HepG2 (cell line): ENCODE measurements around the gene CYSLTR2. TPM values are rescaled to one million over a fixed set of nuclear protein-coding genes. Genes with fewer than 3 reads are reported as not detected.

Experiments used
- ATAC-seq: fragments of 200-7000 bp; cut with Tn5 transposase; 3 replicates; pipeline ENCODE4 v1.9.1; 2020; ENCODE audit warnings: mild to moderate bottlenecking, moderate library complexity
- BruUV-seq: library from RNA; stranded (reverse); fragments of 400-500 nt; replicated peaks from 2 replicates; lab custom pipeline; 2021; lab: Mats Ljungman, UMichigan
- CTCF ChIA-PET: fragments of 300-600 bp; formaldehyde crosslinking; extraction: SDS; loops from one replicate; lab custom pipeline; 2021; ENCODE audit warnings: low total read pairs, inconsistent platforms, low intra/inter-chr PET ratio; lab: Yijun Ruan, JAX
- POLR2A ChIA-PET: fragments of 350-600 bp; sonication (Branson Sonifier 250); formaldehyde crosslinking; loops from one replicate; lab custom pipeline; 2020; ENCODE audit warnings: antibody characterized with exemption, inconsistent platforms; lab: Yijun Ruan, JAX
- DNase-seq: peaks from one replicate; pipeline ENCODE4 v3.0.0-alpha.2; 2015; ENCODE audit warnings: low spot score
- FAIRE-seq: peaks from 3 replicates; lab custom pipeline; 2011; peaks lifted over from hg19 to GRCh38; lab: Jason Lieb, UNC
- H2AFZ ChIP-seq: one replicate; pipeline ENCODE4 v1.6.1; 2011; ENCODE audit warnings: low read length, inconsistent platforms
- H3K27ac ChIP-seq: fragments of 300-600 bp; 3 replicates; pipeline ENCODE4 v1.8.0; 2011; ENCODE audit warnings: mixed run types, mild to moderate bottlenecking, mixed read lengths, low read length, inconsistent platforms; ENCODE audit not compliant: insufficient read depth; ENCODE audit errors: extremely low read length
- H3K27me3 ChIP-seq, 2 experiments: fragments of 200-600 bp in 1 of 2; 2 replicates in 1 of 2; 3 replicates in 1 of 2; pipeline versions ENCODE4 v1.6.0 to v1.8.0; 2011; ENCODE audit warnings: low read length in 2 of 2, mild to moderate bottlenecking in 2 of 2, moderate library complexity in 2 of 2, inconsistent platforms in 1 of 2; ENCODE audit not compliant: insufficient read depth in 2 of 2, control insufficient read depth in 1 of 2
- H3K36me3 ChIP-seq, 2 experiments: fragments of 200-600 bp in 1 of 2; replicated peaks in 1 of 2; 2 replicates in 1 of 2; 3 replicates in 1 of 2; pipeline versions ENCODE4 v1.5.1 to v1.8.0; 2011; ENCODE audit warnings: low read length in 2 of 2, inconsistent platforms in 1 of 2; ENCODE audit not compliant: insufficient read depth in 2 of 2, control insufficient read depth in 1 of 2
- H3K4me1 ChIP-seq: 2 replicates; pipeline ENCODE4 v1.5.1; 2012; ENCODE audit warnings: low read length, inconsistent platforms; ENCODE audit not compliant: insufficient read depth
- H3K4me2 ChIP-seq: 2 replicates; pipeline ENCODE4 v1.6.0; 2011; ENCODE audit warnings: low read depth, low read length, inconsistent platforms
- H3K4me3 ChIP-seq, 3 experiments: fragments of 200-600 bp in 1 of 3; sonication (generic), shearing (Covaris generic) in 1 of 3; replicated peaks in 1 of 3; 2 replicates each; pipeline ENCODE4 v1.5.1; 2011 to 2016; ENCODE audit warnings: low read length in 3 of 3, inconsistent platforms in 2 of 3, low read depth in 2 of 3, mild to moderate bottlenecking in 2 of 3, control low read depth in 1 of 3, mixed read lengths in 1 of 3; ENCODE audit not compliant: insufficient read depth in 1 of 3
- H3K79me2 ChIP-seq: one replicate; pipeline ENCODE4 v1.6.1; 2011; ENCODE audit warnings: low read length, inconsistent platforms; ENCODE audit not compliant: insufficient read depth
- H3K9ac ChIP-seq: 2 replicates; pipeline ENCODE4 v1.6.0; 2011; ENCODE audit warnings: mild to moderate bottlenecking, low read depth, low read length, inconsistent platforms; ENCODE audit not compliant: insufficient read depth
- H3K9me3 ChIP-seq: 2 replicates; pipeline ENCODE4 v1.5.1; 2012; ENCODE audit warnings: mild to moderate bottlenecking, low read length
- H4K20me1 ChIP-seq: 2 replicates; pipeline ENCODE4 v1.6.0; 2011; ENCODE audit warnings: inconsistent platforms, mild to moderate bottlenecking, low read length, moderate library complexity; ENCODE audit not compliant: insufficient read depth
- HNF1A ChIP-seq, 2 experiments: sonication (generic) in 1 of 2; formaldehyde crosslinking in 1 of 2; IDR thresholded peaks; 2 replicates each; pipeline versions ENCODE4 v1.4.0 to v1.6.1; 2016 to 2020; ENCODE audit warnings: borderline replicate concordance in 1 of 2, low read depth in 1 of 2, mild to moderate bottlenecking in 1 of 2, missing genetic modification reagents in 1 of 2
- U2AF2 ChIP-seq: fragments of 200-400 bp; formaldehyde crosslinking; IDR thresholded peaks from 2 replicates; pipeline ENCODE4 v1.6.1; 2017; ENCODE audit warnings: low read depth, mild to moderate bottlenecking, low read length
- ZNF264 ChIP-seq: sonication (generic); formaldehyde crosslinking; IDR thresholded peaks from 2 replicates; pipeline ENCODE4 v1.4.0; 2020; ENCODE audit warnings: missing genetic modification reagents
- ZNF83 ChIP-seq: sonication (generic); formaldehyde crosslinking; IDR thresholded peaks from 2 replicates; pipeline ENCODE4 v1.4.0; 2020; ENCODE audit warnings: missing genetic modification reagents, mild to moderate bottlenecking, borderline replicate concordance
- WGBS: methylation state at CpG from one replicate; pipeline ENCODE4 v1.1.6; 2017; ENCODE audit warnings: low lambda C conversion rate; 5-methylcytosine and 5-hydroxymethylcytosine counted together
- in situ Hi-C: cut with HindIII; loops from 2 replicates; pipeline ENCODE4 v1.10.0; 2017; ENCODE audit warnings: low pct_unique_long_range_greater_than_20kb; ENCODE audit not compliant: extremely low pct_ligation_motif_present
- intact Hi-C: fragments of 100-400 bp; cut with micrococcal nuclease; formaldehyde crosslinking; loops from one replicate; pipeline ENCODE4 v1.10.0; 2022; ENCODE audit not compliant: unreplicated experiment
- polyA plus RNA-seq, 8 experiments: library from polyadenylated mRNA; depleted of rRNA in 3 of 8; stranded (reverse) in 7 of 8; unstranded in 1 of 8; fragments of >200 nt; fragmentation: Illumina TruSeq in 4 of 8; extraction: Trizol in 4 of 8; gene quantifications; 2 replicates each; pipeline versions ENCODE4 v1.2.1 to v1.2.3, GENCODE V29; 2011 to 2016; ENCODE audit warnings: low read depth in 4 of 8, missing spikeins in 1 of 8, mixed read lengths in 1 of 8; ENCODE audit not compliant: insufficient read depth in 1 of 8
- total RNA-seq, 5 experiments: library from RNA; depleted of rRNA; stranded (reverse); fragments of >200 nt; fragmentation: Illumina TruSeq; extraction: Trizol; gene quantifications; 2 replicates each; pipeline ENCODE4 v1.2.3, GENCODE V29; 2016; ENCODE audit warnings: low read depth in 1 of 5

Gene CYSLTR2
- total and polyA plus RNA-seq, 2 of the 13 experiments (the other 11 are each of a cell fraction or from before 2014, with no cell fraction given), result not detected

GRCh38 chr13:48727241-48728011 is 73.7 kb downstream of the CYSLTR2 start:
- no peaks in the 10 kb centered on the region for H4K20me1 ChIP-seq
- POLR2A ChIA-PET, result no interaction called here
- intact Hi-C loops, result no loop called here
- WGBS, result 45% methylated on average over 4 of the region's 4 CpGs
- no peak overlapping the region for H3K4me3 ChIP-seq
- no peak overlapping the region for H3K4me2 ChIP-seq
- CTCF ChIA-PET, result no interaction called here
- TF ChIP-seq ZNF264 (CRISPR knock-in tag), result no peak
- no peak for TF ChIP-seq HNF1A (IDR thresholded peaks at IDR 0.05; ENCODE audit: low read depth)
- no peak for TF ChIP-seq HNF1A (CRISPR knock-in tag; IDR thresholded peaks at IDR 0.05; ENCODE audit: borderline replicate concordance)
- TF ChIP-seq ZNF83 (CRISPR knock-in tag), result no peak
- no peak for TF ChIP-seq U2AF2
- H3K27me3 ChIP-seq, result peaks cover 0 to 5% of the 10 kb centered on the region in 2 experiments; a peak in 1 of 5 replicates
- H3K36me3 ChIP-seq, result no peaks in the 10 kb centered on the region
- H3K9me3 ChIP-seq, result no peaks in the 10 kb centered on the region
- no peaks in the 10 kb centered on the region for H3K79me2 ChIP-seq
- no peak for ATAC-seq
- H2AFZ ChIP-seq, result no peak overlapping the region
- no peak overlapping the region for H3K9ac ChIP-seq
- no peak for FAIRE-seq
- BruUV-seq, result no TSS peak
- no peak for DNase-seq
- H3K4me1 ChIP-seq, result no peaks in the 10 kb centered on the region
- no peak overlapping the region for H3K27ac ChIP-seq
- in situ Hi-C loops, result no loop called here
